CD8-positive, alpha-beta memory T cell (primary cell): Measurements from ENCODE around the gene NAALADL2. TPM values are rescaled to one million over a fixed set of nuclear protein-coding genes. Genes with fewer than 3 reads are reported as not detected.

Experiments used
- CTCF ChIA-PET: fragments of 350-600 bp; sonication (Branson Sonifier 250); formaldehyde crosslinking; loops from one replicate; lab custom pipeline; 2021; ENCODE audit warnings: antibody characterized with exemption; lab: Charles Lee
- POLR2A ChIA-PET: fragments of 350-600 bp; sonication (Branson Sonifier 250); formaldehyde crosslinking; loops from one replicate; lab custom pipeline; 2021; ENCODE audit warnings: antibody characterized with exemption; lab: Charles Lee
- DNase-seq, 5 donors: peaks; one replicate each; pipeline versions ENCODE4 v3.0.0 to v3.0.0-alpha.2; 2020 to 2022; ENCODE audit warnings: mixed read lengths in 1 of 5
- H3K27ac ChIP-seq: one replicate; pipeline ENCODE4 v1.7.0; 2013; ENCODE audit warnings: low read depth, mild to moderate bottlenecking, low read length, moderate library complexity
- H3K27me3 ChIP-seq: 2 replicates; pipeline ENCODE4 v1.7.0; 2013; ENCODE audit warnings: low read length, mild to moderate bottlenecking; ENCODE audit not compliant: insufficient read depth, poor library complexity, severe bottlenecking
- H3K36me3 ChIP-seq: 2 replicates; pipeline ENCODE4 v1.7.0; 2013; ENCODE audit warnings: mild to moderate bottlenecking, low read length, moderate library complexity; ENCODE audit not compliant: insufficient read depth
- H3K4me1 ChIP-seq: 2 replicates; pipeline ENCODE4 v1.7.0; 2013; ENCODE audit warnings: mild to moderate bottlenecking, low read length, moderate library complexity; ENCODE audit not compliant: insufficient read depth
- H3K4me3 ChIP-seq: 2 replicates; pipeline ENCODE4 v1.7.0; 2013; ENCODE audit warnings: mild to moderate bottlenecking, low read length
- H3K9me3 ChIP-seq: 2 replicates; pipeline ENCODE4 v1.7.0; 2013; ENCODE audit warnings: mild to moderate bottlenecking, low read length
- H3K27ac Mint-ChIP-seq, 8 donors: one replicate each; pipeline ENCODE4 v1.8.0; 2020 to 2021; ENCODE audit warnings: mixed read lengths in 8 of 8, mild to moderate bottlenecking in 6 of 8, inconsistent platforms in 3 of 8, moderate library complexity in 3 of 8
- H3K27me3 Mint-ChIP-seq, 2 donors: one replicate each; pipeline ENCODE4 v1.8.0; 2020 to 2021; ENCODE audit warnings: mixed read lengths in 2 of 2, mild to moderate bottlenecking in 1 of 2, moderate library complexity in 1 of 2
- H3K36me3 Mint-ChIP-seq, 3 donors: one replicate each; pipeline ENCODE4 v1.8.0; 2020 to 2021; ENCODE audit warnings: mixed read lengths in 3 of 3, inconsistent platforms in 1 of 3, mild to moderate bottlenecking in 1 of 3
- H3K4me1 Mint-ChIP-seq, 3 donors: one replicate each; pipeline ENCODE4 v1.8.0; 2020 to 2021; ENCODE audit warnings: mixed read lengths in 3 of 3, inconsistent platforms in 1 of 3, mild to moderate bottlenecking in 1 of 3
- H3K4me3 Mint-ChIP-seq, 7 donors: one replicate each; pipeline ENCODE4 v1.8.0; 2020 to 2021; ENCODE audit warnings: mixed read lengths in 7 of 7, mild to moderate bottlenecking in 6 of 7, moderate library complexity in 4 of 7, inconsistent platforms in 2 of 7
- H3K9me3 Mint-ChIP-seq, 5 donors: one replicate each; pipeline ENCODE4 v1.8.0; 2020 to 2022; ENCODE audit warnings: mixed read lengths in 5 of 5, mild to moderate bottlenecking in 3 of 5, moderate library complexity in 2 of 5, inconsistent platforms in 1 of 5
- polyA plus RNA-seq: library from polyadenylated mRNA; unstranded; fragments of 300-500 nt; fragmentation: Illumina TruSeq; gene quantifications from one replicate; pipeline ENCODE4 v1.2.3, GENCODE V29; 2021
- total RNA-seq, 2 experiments: library from RNA; stranded (reverse); gene quantifications; one replicate each; pipeline ENCODE4 v1.2.3, GENCODE V29; 2021

Gene NAALADL2
- total and polyA plus RNA-seq, 3 experiments from 2014 or later, result not detected

GRCh38 chr3:175659670-175660350, 800.7 kb downstream of the NAALADL2 start:
- no peaks in the 10 kb centered on the region for H3K27me3 Mint-ChIP-seq
- Histone ChIP-seq H3K9me3 (no peaks in the 10 kb centered on the region), H3K27ac (no peak overlapping the region), H3K4me1 (no peaks in the 10 kb centered on the region), H3K36me3 (no peaks in the 10 kb centered on the region), H3K4me3 (no peak overlapping the region), H3K27me3 (no peaks in the 10 kb centered on the region)
- POLR2A ChIA-PET, result no interaction called here
- no peak for DNase-seq
- H3K4me1 Mint-ChIP-seq, result no peaks in the 10 kb centered on the region
- CTCF ChIA-PET, result no interaction called here
- peaks cover 0 to 17% (median 3%) of the 10 kb centered on the region in 5 donors for H3K9me3 Mint-ChIP-seq
- H3K4me3 Mint-ChIP-seq, result no peak overlapping the region
- no peaks in the 10 kb centered on the region for H3K36me3 Mint-ChIP-seq
- H3K27ac Mint-ChIP-seq, result no peak overlapping the region

GRCh38 chr3:175662815-175663214, 803.7 kb downstream of the NAALADL2 start:
- Mint-ChIP-seq H3K4me1 (no peaks in the 10 kb centered on the region), H3K4me3 (no peak overlapping the region), H3K27ac (no peak overlapping the region), H3K27me3 (no peaks in the 10 kb centered on the region), H3K36me3 (no peaks in the 10 kb centered on the region), H3K9me3 (peaks cover 3 to 33% (median 6%) of the 10 kb centered on the region in 5 donors)
- POLR2A ChIA-PET, result no interaction called here
- DNase-seq, result no peak
- no peaks in the 10 kb centered on the region for H3K27me3 ChIP-seq
- H3K9me3 ChIP-seq, result no peaks in the 10 kb centered on the region
- H3K36me3 ChIP-seq, result no peaks in the 10 kb centered on the region
- no peaks in the 10 kb centered on the region for H3K4me1 ChIP-seq
- CTCF ChIA-PET, result no interaction called here
- H3K4me3 ChIP-seq, result no peak overlapping the region
- H3K27ac ChIP-seq, result no peak overlapping the region

- no peaks in the 10 kb centered on the region for H3K4me1 ChIP-seq
- Mint-ChIP-seq H3K27ac (no peak overlapping the region), H3K36me3 (no peaks in the 10 kb centered on the region), H3K4me1 (no peaks in the 10 kb centered on the region), H3K27me3 (no peaks in the 10 kb centered on the region), H3K9me3 (peaks cover 3 to 36% (median 8%) of the 10 kb centered on the region in 5 donors), H3K4me3 (no peak overlapping the region)
- no peaks in the 10 kb centered on the region for H3K27me3 ChIP-seq
- H3K9me3 ChIP-seq, result no peaks in the 10 kb centered on the region
- H3K36me3 ChIP-seq, result no peaks in the 10 kb centered on the region
- POLR2A ChIA-PET, result no interaction called here
- CTCF ChIA-PET, result no interaction called here
- H3K27ac ChIP-seq, result no peak overlapping the region
- no peak overlapping the region for H3K4me3 ChIP-seq
- no peak for DNase-seq
Observed at GRCh38 chr3:175664911-175665310, 805.8 kb downstream of the NAALADL2 start.

GRCh38 chr3:175668300-175668699, 809.2 kb downstream of the NAALADL2 start:
- no peaks in the 10 kb centered on the region for H3K9me3 ChIP-seq
- H3K27me3 ChIP-seq, result no peaks in the 10 kb centered on the region
- no peaks in the 10 kb centered on the region for H3K4me1 ChIP-seq
- POLR2A ChIA-PET, result no interaction called here
- Mint-ChIP-seq H3K9me3 (peaks cover 3 to 33% (median 3%) of the 10 kb centered on the region in 5 donors), H3K4me3 (no peak overlapping the region), H3K36me3 (no peaks in the 10 kb centered on the region), H3K27ac (no peak overlapping the region), H3K27me3 (no peaks in the 10 kb centered on the region), H3K4me1 (no peaks in the 10 kb centered on the region)
- no peak for DNase-seq
- H3K27ac ChIP-seq, result no peak overlapping the region
- no peaks in the 10 kb centered on the region for H3K36me3 ChIP-seq
- CTCF ChIA-PET, result no interaction called here
- no peak overlapping the region for H3K4me3 ChIP-seq

- Histone ChIP-seq H3K4me1 (no peaks in the 10 kb centered on the region), H3K4me3 (no peak overlapping the region), H3K9me3 (no peaks in the 10 kb centered on the region), H3K27ac (no peak overlapping the region), H3K27me3 (no peaks in the 10 kb centered on the region), H3K36me3 (no peaks in the 10 kb centered on the region)
- Mint-ChIP-seq H3K9me3 (peaks cover 2 to 33% (median 4%) of the 10 kb centered on the region in 5 donors), H3K27me3 (no peaks in the 10 kb centered on the region), H3K4me1 (no peaks in the 10 kb centered on the region), H3K27ac (no peak overlapping the region), H3K36me3 (no peaks in the 10 kb centered on the region), H3K4me3 (no peak overlapping the region)
- no peak for DNase-seq
- ChIA-PET POLR2A (no interaction called here), CTCF (no interaction called here)
Observed at GRCh38 chr3:175670557-175670956, 811.4 kb downstream of the NAALADL2 start.

GRCh38 chr3:175672119-175672689, 813.1 kb downstream of the NAALADL2 start:
- DNase-seq, result no peak
- Histone ChIP-seq H3K9me3 (no peaks in the 10 kb centered on the region), H3K27ac (no peak overlapping the region), H3K4me3 (no peak overlapping the region), H3K4me1 (no peaks in the 10 kb centered on the region), H3K27me3 (no peaks in the 10 kb centered on the region), H3K36me3 (no peaks in the 10 kb centered on the region)
- POLR2A ChIA-PET, result no interaction called here
- CTCF ChIA-PET, result interaction anchor here (1.0 kb wide), 1 partner anchor 13 kb away, joined by 3 read pairs; no protein-coding TSS in a partner anchor
- Mint-ChIP-seq H3K4me1 (no peaks in the 10 kb centered on the region), H3K27ac (no peak overlapping the region), H3K4me3 (no peak overlapping the region), H3K9me3 (peaks cover 2 to 21% (median 6%) of the 10 kb centered on the region in 5 donors), H3K36me3 (no peaks in the 10 kb centered on the region), H3K27me3 (no peaks in the 10 kb centered on the region)

- ChIA-PET CTCF (no interaction called here), POLR2A (no interaction called here)
- no peaks in the 10 kb centered on the region for H3K4me1 Mint-ChIP-seq
- H3K27me3 Mint-ChIP-seq, result no peaks in the 10 kb centered on the region
- peaks cover 1 to 13% (median 10%) of the 10 kb centered on the region in 5 donors for H3K9me3 Mint-ChIP-seq
- H3K4me3 Mint-ChIP-seq, result no peak overlapping the region
- Histone ChIP-seq H3K4me1 (no peaks in the 10 kb centered on the region), H3K27ac (no peak overlapping the region), H3K4me3 (no peak overlapping the region), H3K9me3 (no peaks in the 10 kb centered on the region), H3K27me3 (no peaks in the 10 kb centered on the region), H3K36me3 (no peaks in the 10 kb centered on the region)
- no peaks in the 10 kb centered on the region for H3K36me3 Mint-ChIP-seq
- no peak overlapping the region for H3K27ac Mint-ChIP-seq
- no peak for DNase-seq
Observed at GRCh38 chr3:175679568-175679967, 820.4 kb downstream of the NAALADL2 start.

GRCh38 chr3:175692256-175692655, 833.1 kb downstream of the NAALADL2 start:
- H3K27ac Mint-ChIP-seq, result no peak overlapping the region
- POLR2A ChIA-PET, result no interaction called here
- H3K9me3 ChIP-seq, result no peaks in the 10 kb centered on the region
- no peaks in the 10 kb centered on the region for H3K36me3 ChIP-seq
- no peaks in the 10 kb centered on the region for H3K36me3 Mint-ChIP-seq
- no peaks in the 10 kb centered on the region for H3K27me3 Mint-ChIP-seq
- H3K27ac ChIP-seq, result no peak overlapping the region
- H3K4me1 Mint-ChIP-seq, result no peaks in the 10 kb centered on the region
- peaks cover 0 to 18% (median 4%) of the 10 kb centered on the region in 5 donors for H3K9me3 Mint-ChIP-seq
- CTCF ChIA-PET, result no interaction called here
- no peaks in the 10 kb centered on the region for H3K4me1 ChIP-seq
- no peak for DNase-seq
- no peak overlapping the region for H3K4me3 Mint-ChIP-seq
- H3K4me3 ChIP-seq, result no peak overlapping the region
- no peaks in the 10 kb centered on the region for H3K27me3 ChIP-seq
